Stomach (tissue), 9 donors: ENCODE results near the gene BCKDK. TPM values are rescaled to one million over a fixed set of nuclear protein-coding genes. Genes with fewer than 3 reads are reported as not detected.
"Not testable (repeated sequence)": the region's sequence is repeated elsewhere in the genome, so short reads cannot be mapped to it uniquely, and the experiment has no call there.

Experiments used
- DNase-seq, 2 donors: peaks; one replicate each; pipeline versions ENCODE4 v3.0.0 to v3.0.0-alpha.2; 2013 to 2019
- H3K27ac ChIP-seq, 5 donors: fragments of 200-600 bp in 4 of 5; sonication (generic) in 4 of 5; one replicate each; pipeline ENCODE4 v1.5.1; 2013 to 2019; ENCODE audit warnings: mild to moderate bottlenecking in 1 of 5, moderate library complexity in 1 of 5
- H3K27me3 ChIP-seq, 3 donors: fragments of 200-600 bp; sonication (generic); one replicate each; pipeline ENCODE4 v1.5.1; 2017 to 2019; ENCODE audit warnings: mixed run types in 1 of 3
- H3K36me3 ChIP-seq, 4 donors: fragments of 200-600 bp; sonication (generic); 1 replicate in 3 of 4; 2 replicates in 1 of 4; pipeline ENCODE4 v1.5.1; 2016 to 2019
- H3K4me1 ChIP-seq, 4 donors: fragments of 200-600 bp; sonication (generic); one replicate each; pipeline ENCODE4 v1.5.1; 2016 to 2019
- H3K4me3 ChIP-seq, 4 donors: fragments of 200-600 bp; sonication (generic) in 3 of 4; one replicate each; pipeline ENCODE4 v1.5.1; 2016 to 2019; ENCODE audit warnings: mild to moderate bottlenecking in 1 of 4
- H3K9me3 ChIP-seq, 4 donors: fragments of 200-600 bp; sonication (generic); one replicate each; pipeline ENCODE4 v1.5.1; 2016 to 2019
- CTCF ChIP-seq, 7 experiments: fragments of 450-650 bp in 4 of 7; fragments of 200-600 bp in 3 of 7; sonication (generic) in 3 of 7; IDR thresholded peaks; one replicate each; pipeline ENCODE4 v1.5.1; 2016 to 2019; ENCODE audit warnings: antibody characterized with exemption in 7 of 7, control low read depth in 2 of 7, mild to moderate bottlenecking in 1 of 7
- EP300 ChIP-seq: sonication (generic); formaldehyde crosslinking; IDR thresholded peaks from one replicate; pipeline ENCODE4 v1.6.1; 2017; ENCODE audit warnings: antibody characterized with exemption
- POLR2A ChIP-seq, 4 donors: fragments of 450-650 bp; IDR thresholded peaks; one replicate each; pipeline ENCODE4 v1.6.1; 2016; ENCODE audit warnings: antibody characterized with exemption in 4 of 4, control low read depth in 2 of 4, mild to moderate bottlenecking in 1 of 4, moderate library complexity in 1 of 4
- POLR2AphosphoS5 ChIP-seq, 3 donors: sonication (generic); formaldehyde crosslinking; IDR thresholded peaks; one replicate each; pipeline ENCODE4 v1.6.1; 2016; ENCODE audit warnings: antibody characterized with exemption in 3 of 3
- WGBS, 5 donors: extraction: QIAGEN DNeasy Blood & Tissue Kit in 3 of 5; methylation state at CpG; one replicate each; pipeline versions ENCODE4 v1.1.5 to v1.1.7; 2013 to 2018; 5-methylcytosine and 5-hydroxymethylcytosine counted together
- intact Hi-C: fragments of 100-400 bp; cut with DNase I; formaldehyde crosslinking; loops from one replicate; pipeline ENCODE4 v1.15.1; 2023; ENCODE audit warnings: low total_unique reads
- polyA plus RNA-seq, 3 donors: library from polyadenylated mRNA; stranded (reverse); fragments of 200-250 nt; gene quantifications; one replicate each; pipeline ENCODE4 v1.2.3, GENCODE V29; 2013
- total RNA-seq, 5 donors: library from RNA; depleted of rRNA; stranded (reverse); fragments of >200 nt; gene quantifications; one replicate each; pipeline versions ENCODE4 v1.1.0 to v1.2.3, GENCODE V29; 2014 to 2016
- donor health status: healthy with polysubstance abuse.
- donor health status: Bipolar disorder and iron deficiency.
- donor health status: healthy.

The BCKDK gene
- total and polyA plus RNA-seq, 8 donors: 11.0 to 197 (median 37.5) TPM

- intact Hi-C loops: no loop called here
- Histone ChIP-seq H3K9me3 (no peaks in the 10 kb centered on the region), H3K36me3 (peaks cover 7 to 24% (median 20%) of the 10 kb centered on the region in 4 donors), H3K27ac (peak overlapping the region; percentile 13 to 97 (median 90)), H3K4me1 (peaks cover 34 to 80% (median 55%) of the 10 kb centered on the region in 4 donors), H3K4me3 (no peak overlapping the region), H3K27me3 (peaks cover 0 to 7% (median 0%) of the 10 kb centered on the region in 3 donors)
- TF ChIP-seq POLR2AphosphoS5 (IDR thresholded peaks at IDR 0.05): no peak
- no peak for TF ChIP-seq POLR2A (IDR thresholded peaks at IDR 0.05)
- TF ChIP-seq CTCF (IDR thresholded peaks at IDR 0.05): no peak
- no peak for TF ChIP-seq EP300
- no peak for DNase-seq
- 71 to 87% (median 78%) methylated on average over 6 of the region's 6 CpGs for WGBS, 5 donors
Measured at GRCh38 chr16:31136287-31136662, 28.1 kb downstream of the BCKDK start.

GRCh38 chr16:31136822-31137499 lies 28.8 kb downstream of the BCKDK start:
- H3K4me3 ChIP-seq: not testable (repeated sequence)
- 83 to 89% (median 86%) methylated on average over 20 of the region's 20 CpGs for WGBS, 5 donors

GRCh38 chr16:31138621-31139578 lies 30.7 kb downstream of the BCKDK start:
- 31 to 51% (median 38%) methylated on average over 23 to 27 of the region's 27 CpGs for WGBS, 5 donors
- H3K4me1 ChIP-seq: peaks cover 25 to 70% (median 51%) of the 10 kb centered on the region in 4 donors
- H3K27ac ChIP-seq: peak overlapping the region; percentile 81 to 93 (median 88)
- H3K27me3 ChIP-seq: peaks cover 0 to 7% (median 0%) of the 10 kb centered on the region in 3 donors
- no peaks in the 10 kb centered on the region for H3K9me3 ChIP-seq
- intact Hi-C loops: no loop called here
- no peaks in the 10 kb centered on the region for H3K36me3 ChIP-seq
- peak; percentile 91 to 94 for DNase-seq
- peak in 2 of 3 donors; percentile 63 to 83 for TF ChIP-seq POLR2AphosphoS5 (IDR thresholded peaks at IDR 0.05)
- no peak for TF ChIP-seq POLR2A (IDR thresholded peaks at IDR 0.05)
- H3K4me3 ChIP-seq: no peak overlapping the region

More at GRCh38 chr16:31136822-31137499, 28.8 kb downstream of the BCKDK start:
- Histone ChIP-seq H3K4me1 (peaks cover 34 to 80% (median 55%) of the 10 kb centered on the region in 4 donors), H3K27ac (peak overlapping the region in 1 of 5 donors; percentile 81), H3K36me3 (peaks cover under 1 to 17% (median 13%) of the 10 kb centered on the region in 4 donors)
- H3K9me3 ChIP-seq, DNase-seq, H3K27me3 ChIP-seq, intact Hi-C loops: not testable (repeated sequence)

GRCh38 chr16:31141071-31141469 lies 32.9 kb downstream of the BCKDK start:
- H3K27me3 ChIP-seq, H3K9me3 ChIP-seq, H3K36me3 ChIP-seq, intact Hi-C loops, DNase-seq: not testable (repeated sequence)
- peaks cover 24 to 58% (median 43%) of the 10 kb centered on the region in 4 donors for H3K4me1 ChIP-seq
- H3K27ac ChIP-seq: peak overlapping the region; percentile 73 to 93 (median 88)
- WGBS, 5 donors: 85 to 90% (median 88%) methylated on average over 9 of the region's 9 CpGs
- peak overlapping the region in 1 of 4 donors; percentile 57 for H3K4me3 ChIP-seq

GRCh38 chr16:31141489-31142108 lies 33.4 kb downstream of the BCKDK start:
- TF ChIP-seq EP300: no peak
- TF ChIP-seq POLR2AphosphoS5 (IDR thresholded peaks at IDR 0.05): no peak
- no peak for TF ChIP-seq CTCF (IDR thresholded peaks at IDR 0.05)
- TF ChIP-seq POLR2A (IDR thresholded peaks at IDR 0.05): no peak
- H3K27me3 ChIP-seq: peaks cover 0 to 5% (median 0%) of the 10 kb centered on the region in 3 donors
- H3K4me1 ChIP-seq: peaks cover 24 to 52% (median 37%) of the 10 kb centered on the region in 4 donors
- H3K4me3 ChIP-seq: peak overlapping the region; percentile 14 to 57 (median 31)
- 10 to 26% (median 21%) methylated on average over 9 to 10 of the region's 10 CpGs for WGBS, 5 donors
- no peak for DNase-seq
- no peaks in the 10 kb centered on the region for H3K9me3 ChIP-seq
- intact Hi-C loops: no loop called here
- H3K27ac ChIP-seq: peak overlapping the region; percentile 73 to 93 (median 88)
- no peaks in the 10 kb centered on the region for H3K36me3 ChIP-seq
